GM12878 (cell line): ENCODE data around the gene ZNF599. TPM values are rescaled to one million over a fixed set of nuclear protein-coding genes. Genes with fewer than 3 reads are reported as not detected.

Experiments
- ATAC-seq: fragments of 200-7000 bp; cut with Tn5 transposase; 3 replicates; pipeline ENCODE4 v1.9.1; 2020; ENCODE audit warnings: mild to moderate bottlenecking, moderate library complexity
- BruUV-seq: library from RNA; stranded (reverse); fragments of 400-500 nt; replicated peaks from 2 replicates; lab custom pipeline; 2021; lab: Mats Ljungman, UMichigan
- CTCF ChIA-PET: fragments of 300-600 bp; sonication (Branson Sonifier 250); formaldehyde crosslinking; extraction: SDS; loops from one replicate; lab custom pipeline; 2021; ENCODE audit warnings: inconsistent platforms; lab: Yijun Ruan, JAX
- POLR2A ChIA-PET: fragments of 350-600 bp; formaldehyde crosslinking; extraction: SDS; loops from one replicate; lab custom pipeline; 2021; ENCODE audit warnings: inconsistent platforms; lab: Charles Lee
- RAD21 ChIA-PET: fragments of 300-600 bp; sonication (Branson Sonifier 250); formaldehyde crosslinking; loops from one replicate; lab custom pipeline; 2023; ENCODE audit warnings: antibody characterized with exemption; ENCODE audit not compliant: unreplicated experiment; lab: Charles Lee
- SMC1A ChIA-PET: fragments of 300-600 bp; sonication (Branson Sonifier 250); formaldehyde crosslinking; loops from one replicate; lab custom pipeline; 2023; ENCODE audit not compliant: unreplicated experiment, uncharacterized antibody; lab: Charles Lee
- DNase-seq: peaks from one replicate; pipeline ENCODE4 v3.0.0-alpha.2; 2011; ENCODE audit warnings: low read depth, low spot score
- FAIRE-seq: peaks from 3 replicates; lab custom pipeline; 2011; peaks lifted over from hg19 to GRCh38; lab: Jason Lieb, UNC
- H2AFZ ChIP-seq: 2 replicates; pipeline ENCODE4 v1.6.0; 2011; ENCODE audit warnings: low read depth, low read length, control low read depth; ENCODE audit not compliant: control insufficient read depth
- H3K27ac ChIP-seq: 2 replicates; pipeline ENCODE4 v1.5.1; 2011; ENCODE audit warnings: control low read depth; ENCODE audit not compliant: control insufficient read depth, insufficient read depth
- H3K27me3 ChIP-seq, 2 experiments: replicated peaks in 1 of 2; 2 replicates each; pipeline versions ENCODE4 v1.6.0 to v1.6.1; 2011; ENCODE audit warnings: low read length in 1 of 2; ENCODE audit not compliant: control insufficient read depth in 2 of 2, insufficient read depth in 2 of 2
- H3K36me3 ChIP-seq, 2 experiments: 2 replicates each; pipeline ENCODE4 v1.5.1; 2011; ENCODE audit warnings: low read length in 1 of 2; ENCODE audit not compliant: control insufficient read depth in 2 of 2, insufficient read depth in 2 of 2
- H3K4me1 ChIP-seq: 2 replicates; pipeline ENCODE4 v1.6.1; 2011; ENCODE audit warnings: mild to moderate bottlenecking, low read length, moderate library complexity, mixed read lengths; ENCODE audit not compliant: control insufficient read depth, insufficient read depth
- H3K4me2 ChIP-seq: 2 replicates; pipeline ENCODE4 v1.6.0; 2011; ENCODE audit warnings: control low read depth; ENCODE audit not compliant: control insufficient read depth, insufficient read depth
- H3K4me3 ChIP-seq: fragments of 200-600 bp; sonication (generic); 2 replicates; pipeline ENCODE4 v1.5.1; 2016
- H3K79me2 ChIP-seq: 2 replicates; pipeline ENCODE4 v1.6.0; 2011; ENCODE audit warnings: low read length; ENCODE audit not compliant: control insufficient read depth, insufficient read depth
- H3K9ac ChIP-seq: 2 replicates; pipeline ENCODE4 v1.8.0; 2011; ENCODE audit warnings: low read length, control low read depth, mixed read lengths; ENCODE audit not compliant: control insufficient read depth, insufficient read depth
- H3K9me3 ChIP-seq: replicated peaks from 3 replicates; pipeline ENCODE4 v1.5.1; 2011; ENCODE audit warnings: mild to moderate bottlenecking, low read length; ENCODE audit not compliant: control insufficient read depth, insufficient read depth
- H4K20me1 ChIP-seq: 2 replicates; pipeline ENCODE4 v1.6.0; 2011; ENCODE audit not compliant: control insufficient read depth, insufficient read depth
- BCLAF1 ChIP-seq: fragments of 450-650 bp; IDR thresholded peaks from 2 replicates; pipeline ENCODE4 v1.6.1; 2017; ENCODE audit warnings: antibody characterized with exemption, mild to moderate bottlenecking, moderate library complexity
- ETV6 ChIP-seq, 2 experiments: fragments of 450-650 bp in 1 of 2; IDR thresholded peaks in 1 of 2; conservative IDR thresholded peaks in 1 of 2; 2 replicates each; pipeline ENCODE4 v1.6.1; 2014; ENCODE audit warnings: antibody characterized with exemption in 1 of 2, borderline replicate concordance in 1 of 2, low read depth in 1 of 2, mild to moderate bottlenecking in 1 of 2, moderate library complexity in 1 of 2
- FOXM1 ChIP-seq: IDR thresholded peaks from 2 replicates; pipeline ENCODE4 v1.6.1; 2012; ENCODE audit warnings: low read depth, mild to moderate bottlenecking, inconsistent platforms, low read length, moderate library complexity
- POLR2AphosphoS2 ChIP-seq: IDR thresholded peaks from 2 replicates; pipeline ENCODE4 v1.6.1; 2011; ENCODE audit warnings: low read depth, mild to moderate bottlenecking, low read length, improper control_type of control experiment, moderate library complexity
- SIN3A ChIP-seq: IDR thresholded peaks from 2 replicates; pipeline ENCODE4 v1.6.1; 2012; ENCODE audit warnings: low read depth, low read length, improper control_type of control experiment
- SP1 ChIP-seq: IDR thresholded peaks from one replicate; pipeline ENCODE4 v1.6.1; 2011; ENCODE audit warnings: low read depth, low read length
- TBL1XR1 ChIP-seq: IDR thresholded peaks from 2 replicates; pipeline ENCODE4 v1.6.1; 2012; ENCODE audit warnings: low read depth, low read length, improper control_type of control experiment
- ZZZ3 ChIP-seq: IDR thresholded peaks from 2 replicates; pipeline ENCODE4 v1.6.1; 2011; ENCODE audit warnings: low read depth; ENCODE audit not compliant: control insufficient read depth, insufficient read length
- WGBS: methylation state at CpG from one replicate; pipeline ENCODE4 v1.1.6; 2016; ENCODE audit warnings: low lambda C conversion rate; ENCODE audit not compliant: insufficient replicate concordance, insufficient coverage; ENCODE audit errors: missing lambda C conversion rate; 5-methylcytosine and 5-hydroxymethylcytosine counted together
- in situ Hi-C: fragments of 300-500 bp; cut with MboI; formaldehyde crosslinking; loops from 9 replicates; pipeline ENCODE4 v1.14.3; 2018; ENCODE audit warnings: mixed read lengths
- intact Hi-C: fragments of 100-400 bp; cut with micrococcal nuclease; formaldehyde crosslinking; loops from one replicate; pipeline ENCODE4 v1.14.2; 2022; ENCODE audit not compliant: unreplicated experiment
- polyA plus RNA-seq, 11 experiments: library from polyadenylated mRNA; depleted of rRNA in 4 of 11; unstranded in 6 of 11; stranded (reverse) in 5 of 11; fragments of >200 nt; fragmentation: Nextera tagmentation in 4 of 11; fragmentation: Illumina TruSeq in 1 of 11; extraction: Ambion mirVana in 4 of 11; extraction: Trizol in 1 of 11; gene quantifications; 1 replicate in 1 of 11; 2 replicates in 10 of 11; pipeline versions ENCODE4 v1.2.1 to v1.2.3, GENCODE V29; 2011 to 2016; ENCODE audit warnings: inconsistent platforms in 2 of 11, missing spikeins in 2 of 11, low read depth in 1 of 11
- total RNA-seq, 4 experiments: library from RNA; depleted of rRNA in 3 of 4; stranded (reverse); fragments of >200 nt in 3 of 4; fragmentation: Illumina TruSeq in 1 of 4; extraction: Trizol in 1 of 4; gene quantifications; 2 replicates each; pipeline versions ENCODE4 v1.2.1 to v1.2.3, GENCODE V29; 2013 to 2021

The ZNF599 gene
- total and polyA plus RNA-seq, 10 of the 15 experiments (the other 5 are each of a cell fraction or from before 2014, with no cell fraction given): 0.27 to 4.8 (median 1.9) TPM

- in situ Hi-C loops (no loop called here), intact Hi-C loops (loop anchor here (5.0 kb wide), 1 partner anchor 41 kb away; the partner anchor contains the start of gene ZNF181)
- Histone ChIP-seq H2AFZ (peak overlapping the region; percentile 97), H3K4me3 (no peak overlapping the region), H3K4me1 (peaks cover 4% of the 10 kb centered on the region), H3K36me3 (no peaks in the 10 kb centered on the region), H3K27ac (no peak overlapping the region), H3K9ac (no peak overlapping the region), H3K27me3 (no peaks in the 10 kb centered on the region), H3K79me2 (no peaks in the 10 kb centered on the region), H3K4me2 (peak overlapping the region; percentile 97), H3K9me3 (no peaks in the 10 kb centered on the region; the same call in 2 of the 3 replicates), H4K20me1 (no peaks in the 10 kb centered on the region)
- BruUV-seq: no TSS peak
- TF ChIP-seq POLR2AphosphoS2: no peak
- TF ChIP-seq TBL1XR1: no peak
- TF ChIP-seq ETV6 (conservative IDR thresholded peaks at IDR 0.05 in 1 of 2, IDR thresholded peaks at IDR 0.05 in 1 of 2; ENCODE audit: borderline replicate concordance in 1 of 2, low read depth in 1 of 2): no peak
- no peak for TF ChIP-seq SIN3A
- TF ChIP-seq BCLAF1: no peak
- TF ChIP-seq FOXM1: no peak
- TF ChIP-seq SP1: no peak
- TF ChIP-seq ZZZ3: no peak
- no peak for DNase-seq
- WGBS: 52% methylated on average over 2 of the region's 2 CpGs
- ATAC-seq: no peak
- RAD21 ChIA-PET: no interaction called here
- CTCF ChIA-PET: no interaction called here
- no peak for FAIRE-seq
- SMC1A ChIA-PET: no interaction called here
- POLR2A ChIA-PET: no interaction called here
Observed at GRCh38 chr19:34773555-34773864, 495 bp upstream of the ZNF599 start.
